Measurements from ENCODE around the gene FHL5. TPM values are rescaled to one million over a fixed set of nuclear protein-coding genes. Genes with fewer than 3 reads are reported as not detected.

The FHL5 gene
- total RNA-seq, 1 donor from 2014 or later, result 6.8 TPM

DNA sequence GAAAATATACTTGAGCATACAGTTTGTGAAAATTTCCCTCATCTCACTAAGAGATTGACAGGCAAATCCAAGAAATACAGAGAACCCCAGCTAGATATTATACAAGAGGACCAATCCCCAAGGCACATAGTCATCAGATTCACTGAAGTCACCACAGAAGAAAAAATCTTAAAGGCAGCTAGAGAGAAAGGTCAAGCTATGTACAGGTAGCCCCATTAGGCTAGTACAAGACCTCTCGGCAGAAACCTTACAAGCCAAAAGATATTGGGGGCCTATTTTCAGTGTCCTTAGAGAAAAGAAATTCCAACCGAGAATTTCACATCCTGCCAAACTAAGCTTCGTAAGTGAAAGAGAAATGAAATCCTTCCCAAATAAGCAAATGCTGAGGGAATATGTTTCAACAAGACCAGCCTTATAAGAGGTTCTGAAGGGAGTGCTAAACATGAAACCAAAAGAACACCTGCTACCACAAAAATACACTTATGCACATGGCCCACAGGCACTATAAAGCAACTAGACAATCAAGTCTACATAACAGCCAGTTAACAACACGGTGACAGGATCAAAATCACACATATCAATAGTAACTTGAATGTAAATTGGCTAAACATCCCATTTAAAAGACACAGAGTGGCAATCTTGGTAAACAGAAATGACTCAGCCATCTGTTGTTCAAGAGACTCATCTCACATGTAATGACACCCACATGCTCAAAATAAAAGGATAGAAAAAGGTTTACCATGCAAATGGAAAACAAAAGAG is 96.3 kb downstream of the FHL5 start:
- DNase-seq (ENCODE audit: missing footprints), result no peak
- intact Hi-C loops (cut with DNase I), result no loop called here
- no peak for ATAC-seq

Other genes with a start within 250 kb of the FHL5 start
- 22.1 TPM for gene UFL1, start 41.3 kb upstream of the FHL5 start, total RNA-seq